ACC112 (cell line): ENCODE measurements around the gene CLGN.
A peak's percentile ranks its signal among the peaks of the same experiment; 100 is the strongest.
"Not testable (repeated sequence)": the region's sequence is repeated elsewhere in the genome, so short reads cannot be mapped to it uniquely, and the experiment has no call there.

Experiments
- H2AFZ ChIP-seq: fragments of 200-600 bp; sonication (generic); one replicate; pipeline ENCODE4 v1.6.0; 2017; ENCODE audit warnings: antibody characterized with exemption, low read length; ENCODE audit not compliant: unreplicated experiment
- H3K27ac ChIP-seq: fragments of 200-600 bp; sonication (generic); 2 replicates; pipeline ENCODE4 v1.5.1; 2014; ENCODE audit warnings: low read depth, mild to moderate bottlenecking, antibody characterized with exemption, low read length, moderate library complexity
- H3K27me3 ChIP-seq: fragments of 200-600 bp; sonication (generic); 2 replicates; pipeline ENCODE4 v1.6.1; 2014; ENCODE audit warnings: mild to moderate bottlenecking, antibody characterized with exemption, low read length, moderate library complexity, mixed read lengths; ENCODE audit not compliant: insufficient read depth
- H3K36me3 ChIP-seq: fragments of 200-600 bp; sonication (generic); 2 replicates; pipeline ENCODE4 v1.6.1; 2016; ENCODE audit warnings: mild to moderate bottlenecking, antibody characterized with exemption, low read length, moderate library complexity, mixed read lengths; ENCODE audit not compliant: insufficient read depth
- H3K4me1 ChIP-seq: fragments of 200-600 bp; sonication (generic); one replicate; pipeline ENCODE4 v1.6.1; 2016; ENCODE audit warnings: low read length, mixed read lengths; ENCODE audit not compliant: insufficient read depth, unreplicated experiment, control insufficient read depth
- H3K4me3 ChIP-seq: fragments of 200-600 bp; sonication (generic); 2 replicates; pipeline ENCODE4 v1.5.1; 2014; ENCODE audit warnings: mild to moderate bottlenecking, low read depth, low read length
- H3K79me2 ChIP-seq: fragments of 200-600 bp; sonication (generic); one replicate; pipeline ENCODE4 v1.6.0; 2016; ENCODE audit warnings: low read length; ENCODE audit not compliant: control insufficient read depth, unreplicated experiment, insufficient read depth

CLGN gene

DNA sequence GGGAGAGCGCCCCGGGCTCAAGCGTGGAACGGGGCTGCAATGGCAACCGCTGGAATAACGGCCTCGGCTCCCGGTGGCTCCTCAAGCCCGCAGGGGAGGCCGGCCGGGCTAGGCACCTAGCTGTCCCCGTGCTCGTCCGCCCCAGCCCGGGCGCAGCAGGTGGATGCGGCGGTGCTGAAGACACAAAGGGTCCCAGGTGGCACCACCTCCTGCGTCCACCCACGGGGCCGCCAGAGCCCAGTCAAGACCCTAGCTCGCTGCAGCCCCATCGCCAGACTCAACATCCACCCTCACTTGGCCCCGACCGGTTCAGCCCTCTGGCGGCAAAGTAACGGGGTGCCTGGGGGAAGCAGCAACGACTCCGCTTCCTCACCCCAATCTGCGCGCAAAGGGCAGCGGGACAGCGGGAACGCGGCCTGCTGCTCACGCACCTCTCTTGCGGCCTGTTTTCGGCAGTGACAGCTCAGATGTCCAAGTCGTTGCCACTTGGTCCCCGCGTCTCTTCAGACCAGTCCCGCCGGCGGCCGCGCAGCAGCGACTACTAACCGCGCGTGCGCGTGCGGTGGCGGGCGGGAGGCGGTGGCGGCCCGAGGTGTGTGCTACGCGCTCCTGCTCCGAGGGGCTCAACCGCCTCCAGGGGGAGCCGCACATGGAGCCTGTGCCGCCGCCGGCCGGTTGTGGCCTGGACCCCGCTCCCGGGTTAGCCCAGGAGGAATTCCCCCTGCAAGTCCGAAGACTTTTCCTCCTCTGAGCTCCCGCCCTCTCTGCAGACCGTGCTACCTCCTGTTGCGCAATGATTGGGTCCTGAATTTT lies at the start of gene CLGN:
Gene CLGN (minus strand): TSS at position 543 of the 813 bp plus-strand sequence. CDS start 14,570 bp downstream, outside the sequence.
- Histone ChIP-seq H3K4me3 (peak within 1 kb of the TSS; percentile 93), H3K27ac (peak within 1 kb of the TSS; percentile 24; the same call in 1 of the 2 replicates), H3K36me3 (no peaks in the 10 kb centered on the region), H3K27me3 (no peaks in the 10 kb centered on the region; the same call in 1 of the 2 replicates), H3K79me2 (no peaks in the 10 kb centered on the region), H3K4me1 (peaks cover 10% of the 10 kb centered on the region), H2AFZ (peak within 1 kb of the TSS; percentile 79)

DNA sequence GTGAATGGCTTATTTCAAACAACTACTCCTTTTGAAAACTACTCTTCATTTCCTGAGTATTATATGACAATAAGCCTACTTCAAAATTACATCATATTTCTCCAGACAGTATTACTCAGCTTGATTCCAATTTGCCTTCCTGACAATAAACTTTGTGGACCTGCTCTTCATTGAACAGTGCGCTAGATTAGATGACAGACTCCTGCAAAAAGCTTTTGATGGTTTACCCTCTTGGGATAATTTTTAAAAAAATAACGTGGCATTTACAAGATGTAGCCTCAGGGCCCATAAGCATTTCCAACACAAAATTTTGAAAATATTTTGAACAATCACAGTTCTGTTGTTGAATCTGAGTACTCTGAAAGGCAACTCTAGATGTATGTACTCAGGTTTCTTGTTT lies 44.7 kb upstream of the CLGN start:
- Histone ChIP-seq H2AFZ (no peak overlapping the region), H3K79me2 (no peaks in the 10 kb centered on the region), H3K27ac (no peak overlapping the region), H3K4me3 (no peak overlapping the region), H3K4me1 (no peaks in the 10 kb centered on the region), H3K27me3 (peaks cover 54% of the 10 kb centered on the region), H3K36me3 (no peaks in the 10 kb centered on the region)

- no peaks in the 10 kb centered on the region for H3K4me1 ChIP-seq
- H3K79me2 ChIP-seq, result no peaks in the 10 kb centered on the region
- no peaks in the 10 kb centered on the region for H3K36me3 ChIP-seq
- no peak overlapping the region for H3K27ac ChIP-seq
- peaks cover 68% of the 10 kb centered on the region for H3K27me3 ChIP-seq
- no peak overlapping the region for H2AFZ ChIP-seq
- H3K4me3 ChIP-seq, result no peak overlapping the region
These were observed 42.6 kb upstream of the CLGN start for GRCh38 chr4:140469791-140470733.

- Histone ChIP-seq H3K79me2 (no peaks in the 10 kb centered on the region), H3K4me1 (no peaks in the 10 kb centered on the region), H3K27ac (no peak overlapping the region), H2AFZ (no peak overlapping the region), H3K36me3 (no peaks in the 10 kb centered on the region), H3K4me3 (no peak overlapping the region), H3K27me3 (peaks cover 48% of the 10 kb centered on the region)
These were observed 38.7 kb upstream of the CLGN start for GRCh38 chr4:140466146-140466545.

- Histone ChIP-seq H3K27me3 (peaks cover 30% of the 10 kb centered on the region), H2AFZ (no peak overlapping the region), H3K36me3 (no peaks in the 10 kb centered on the region), H3K4me1 (no peaks in the 10 kb centered on the region), H3K79me2 (no peaks in the 10 kb centered on the region), H3K27ac (no peak overlapping the region), H3K4me3 (no peak overlapping the region)
These were observed 36.2 kb upstream of the CLGN start for GRCh38 chr4:140463614-140464013.

DNA sequence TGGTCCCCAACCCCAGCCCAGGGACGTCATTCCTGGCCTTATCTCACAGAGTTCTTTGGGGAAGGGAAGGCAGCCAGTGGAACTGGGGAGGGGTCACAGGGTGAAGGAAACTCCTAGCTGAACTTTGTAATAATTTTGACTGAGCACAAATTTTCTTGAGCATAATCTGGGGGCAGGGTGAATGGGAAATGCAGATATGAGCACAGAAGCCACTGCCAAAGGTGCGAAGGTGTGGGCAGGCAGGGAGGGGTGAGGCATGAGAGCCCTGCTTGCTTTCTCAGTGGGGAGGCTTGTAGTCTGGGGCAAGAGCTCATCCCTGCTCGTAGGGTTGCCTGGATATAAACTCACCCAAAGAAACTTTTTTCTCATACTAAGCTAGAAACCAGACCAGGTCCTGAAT lies 35.7 kb upstream of the CLGN start:
- Histone ChIP-seq H3K27me3 (peaks cover 30% of the 10 kb centered on the region), H3K79me2 (no peaks in the 10 kb centered on the region), H3K4me3 (no peak overlapping the region), H3K36me3 (no peaks in the 10 kb centered on the region), H3K27ac (no peak overlapping the region), H2AFZ (no peak overlapping the region), H3K4me1 (no peaks in the 10 kb centered on the region)

DNA sequence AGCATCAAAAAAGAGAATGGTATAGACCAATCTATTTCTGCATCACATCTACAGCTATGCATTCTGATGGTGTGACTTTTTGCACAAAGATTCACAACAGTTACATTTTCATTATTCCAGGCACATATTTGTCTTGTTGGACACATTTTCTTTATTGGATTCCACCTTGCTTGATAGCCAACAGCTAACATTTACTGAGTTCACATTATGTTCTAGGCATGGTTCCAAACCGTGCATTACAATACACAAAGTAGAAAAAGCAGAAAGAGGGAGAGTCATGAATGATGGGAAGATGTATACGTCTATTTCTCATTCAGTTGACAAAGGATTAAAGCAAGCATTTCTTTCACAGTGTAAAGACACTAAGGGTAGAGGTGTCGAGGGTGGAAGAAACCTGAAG lies 22.9 kb upstream of the CLGN start:
- Histone ChIP-seq H3K27me3 (peaks cover 47% of the 10 kb centered on the region), H3K36me3 (no peaks in the 10 kb centered on the region), H3K4me1 (no peaks in the 10 kb centered on the region), H2AFZ (no peak overlapping the region), H3K79me2 (no peaks in the 10 kb centered on the region), H3K4me3 (no peak overlapping the region), H3K27ac (no peak overlapping the region)

GRCh38 chr4:140448830-140449229 lies 21.4 kb upstream of the CLGN start:
- H3K4me1 ChIP-seq, result no peaks in the 10 kb centered on the region
- H3K36me3 ChIP-seq, result no peaks in the 10 kb centered on the region
- H3K27ac ChIP-seq, result no peak overlapping the region
- H3K4me3 ChIP-seq, result no peak overlapping the region
- H2AFZ ChIP-seq, result no peak overlapping the region
- peaks cover 37% of the 10 kb centered on the region for H3K27me3 ChIP-seq
- no peaks in the 10 kb centered on the region for H3K79me2 ChIP-seq

DNA sequence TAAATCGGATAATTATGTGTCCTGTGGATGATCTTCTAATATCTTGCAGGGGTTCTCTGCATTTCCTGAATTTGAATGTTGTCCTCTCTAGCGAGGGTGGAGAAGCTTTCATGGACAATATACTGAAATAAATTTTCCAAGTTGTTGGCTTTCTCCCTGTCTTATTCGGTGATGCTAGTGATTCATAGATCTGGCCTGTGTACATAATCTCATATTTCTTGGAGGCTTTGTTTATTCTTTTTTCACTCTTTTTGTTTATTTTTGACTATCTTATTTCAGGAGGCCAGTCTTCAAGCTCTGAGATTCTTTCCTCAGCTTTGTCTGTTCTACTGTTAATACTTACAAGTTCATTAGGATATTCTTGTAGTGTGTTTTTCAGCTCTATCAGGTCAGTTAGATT lies 20.7 kb upstream of the CLGN start:
- no peak overlapping the region for H2AFZ ChIP-seq
- peaks cover 34% of the 10 kb centered on the region for H3K27me3 ChIP-seq
- no peak overlapping the region for H3K4me3 ChIP-seq
- no peaks in the 10 kb centered on the region for H3K79me2 ChIP-seq
- H3K36me3 ChIP-seq, result no peaks in the 10 kb centered on the region
- H3K4me1 ChIP-seq, result no peaks in the 10 kb centered on the region
- H3K27ac ChIP-seq, result no peak overlapping the region

DNA sequence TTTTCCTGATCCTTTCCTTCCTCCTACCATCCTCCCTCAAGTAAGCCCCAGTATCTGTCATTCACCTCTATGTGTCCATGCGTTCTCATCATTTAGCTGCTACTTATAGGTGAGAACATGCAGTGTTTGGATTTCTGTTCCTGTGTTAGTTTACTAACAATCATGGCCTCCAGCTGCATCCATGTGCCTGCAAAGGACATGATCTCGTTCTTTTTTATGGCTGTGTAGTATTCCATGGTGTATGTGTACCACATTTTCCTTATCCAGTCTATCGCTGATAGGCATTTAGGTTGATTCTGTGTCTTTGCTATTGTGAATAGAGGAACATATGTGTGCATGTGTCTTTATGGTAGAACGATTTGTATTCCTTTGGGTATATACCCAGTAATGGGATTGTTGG lies 16.9 kb upstream of the CLGN start:
- not testable (repeated sequence) for H3K36me3 ChIP-seq, H3K4me1 ChIP-seq, H2AFZ ChIP-seq, H3K79me2 ChIP-seq, H3K27ac ChIP-seq, H3K4me3 ChIP-seq
- peaks cover 34% of the 10 kb centered on the region for H3K27me3 ChIP-seq
